Measurements from ENCODE around the gene GPRASP1. TPM values are rescaled to one million over a fixed set of nuclear protein-coding genes. Genes with fewer than 3 reads are reported as not detected.

The GPRASP1 gene
- total RNA-seq, 1 donor from 2014 or later: 2.2 TPM

DNA sequence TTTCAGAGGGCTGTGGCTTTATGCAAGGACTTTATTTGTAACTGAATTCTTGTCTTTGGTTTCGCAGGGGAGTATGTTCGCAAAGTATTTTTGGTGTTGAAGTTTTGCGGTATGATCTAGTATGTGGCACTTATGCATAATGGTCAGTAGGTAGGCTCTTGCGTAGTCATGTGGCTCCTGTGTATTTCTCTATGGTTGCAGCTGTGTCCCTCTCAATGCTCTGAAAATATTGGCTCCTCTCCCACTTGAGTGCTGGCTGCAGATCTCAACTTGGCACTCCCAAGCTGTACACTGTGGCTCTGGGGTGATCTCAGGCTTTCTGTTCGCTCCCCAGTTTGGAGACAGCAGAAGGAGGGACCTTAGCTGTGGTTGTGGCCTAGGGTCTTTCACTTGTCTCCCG, 27.2 kb upstream of the GPRASP1 start:
- H3K9me3 Mint-ChIP-seq (ENCODE audit: low read depth): peaks cover 45% of the 10 kb centered on the region
- peaks cover 7% of the 10 kb centered on the region for H3K36me3 Mint-ChIP-seq (ENCODE audit: low read depth)
- DNase-seq (ENCODE audit: low spot score): no peak
- TF ChIP-seq, protein P1, sequence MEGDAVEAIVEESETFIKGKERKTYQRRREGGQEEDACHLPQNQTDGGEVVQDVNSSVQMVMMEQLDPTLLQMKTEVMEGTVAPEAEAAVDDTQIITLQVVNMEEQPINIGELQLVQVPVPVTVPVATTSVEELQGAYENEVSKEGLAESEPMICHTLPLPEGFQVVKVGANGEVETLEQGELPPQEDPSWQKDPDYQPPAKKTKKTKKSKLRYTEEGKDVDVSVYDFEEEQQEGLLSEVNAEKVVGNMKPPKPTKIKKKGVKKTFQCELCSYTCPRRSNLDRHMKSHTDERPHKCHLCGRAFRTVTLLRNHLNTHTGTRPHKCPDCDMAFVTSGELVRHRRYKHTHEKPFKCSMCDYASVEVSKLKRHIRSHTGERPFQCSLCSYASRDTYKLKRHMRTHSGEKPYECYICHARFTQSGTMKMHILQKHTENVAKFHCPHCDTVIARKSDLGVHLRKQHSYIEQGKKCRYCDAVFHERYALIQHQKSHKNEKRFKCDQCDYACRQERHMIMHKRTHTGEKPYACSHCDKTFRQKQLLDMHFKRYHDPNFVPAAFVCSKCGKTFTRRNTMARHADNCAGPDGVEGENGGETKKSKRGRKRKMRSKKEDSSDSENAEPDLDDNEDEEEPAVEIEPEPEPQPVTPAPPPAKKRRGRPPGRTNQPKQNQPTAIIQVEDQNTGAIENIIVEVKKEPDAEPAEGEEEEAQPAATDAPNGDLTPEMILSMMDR (IDR thresholded peaks at IDR 0.05): no peak
- H3K4me3 Mint-ChIP-seq (ENCODE audit: unreplicated experiment): no peak overlapping the region
- H3K27ac Mint-ChIP-seq (ENCODE audit: unreplicated experiment): peak overlapping the region; percentile 55
- peaks cover 14% of the 10 kb centered on the region for H3K4me1 Mint-ChIP-seq (ENCODE audit: low read depth)
- no peaks in the 10 kb centered on the region for H3K27me3 Mint-ChIP-seq (ENCODE audit: low read depth)

DNA sequence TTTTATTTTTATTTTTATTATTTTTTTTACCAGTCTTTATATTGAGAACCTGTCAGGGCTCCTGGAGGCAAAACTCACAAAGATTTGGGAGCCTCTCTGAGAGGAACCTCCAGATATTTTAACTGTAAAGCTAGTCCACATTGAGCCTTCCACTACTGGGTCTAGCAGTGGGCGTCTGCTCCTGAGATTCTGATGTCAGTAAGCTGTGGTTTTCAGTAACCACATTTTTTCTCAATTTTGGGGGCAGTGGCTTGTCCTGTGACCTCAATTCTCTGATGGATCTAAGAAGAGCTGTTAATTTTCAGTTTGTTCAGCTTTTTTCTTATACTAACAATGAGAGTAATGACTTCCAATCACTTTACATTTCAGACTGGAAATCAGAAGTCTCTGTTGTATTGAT, 23.6 kb upstream of the GPRASP1 start:
- H3K9me3 Mint-ChIP-seq (ENCODE audit: low read depth): peaks cover 15% of the 10 kb centered on the region
- DNase-seq (ENCODE audit: low spot score): no peak
- H3K4me1 Mint-ChIP-seq (ENCODE audit: low read depth): peaks cover 14% of the 10 kb centered on the region
- no peaks in the 10 kb centered on the region for H3K27me3 Mint-ChIP-seq (ENCODE audit: low read depth)
- TF ChIP-seq, protein P1 (IDR thresholded peaks at IDR 0.05): no peak
- H3K36me3 Mint-ChIP-seq (ENCODE audit: low read depth): peaks cover 2% of the 10 kb centered on the region
- no peak overlapping the region for H3K27ac Mint-ChIP-seq (ENCODE audit: unreplicated experiment)
- H3K4me3 Mint-ChIP-seq (ENCODE audit: unreplicated experiment): no peak overlapping the region

DNA sequence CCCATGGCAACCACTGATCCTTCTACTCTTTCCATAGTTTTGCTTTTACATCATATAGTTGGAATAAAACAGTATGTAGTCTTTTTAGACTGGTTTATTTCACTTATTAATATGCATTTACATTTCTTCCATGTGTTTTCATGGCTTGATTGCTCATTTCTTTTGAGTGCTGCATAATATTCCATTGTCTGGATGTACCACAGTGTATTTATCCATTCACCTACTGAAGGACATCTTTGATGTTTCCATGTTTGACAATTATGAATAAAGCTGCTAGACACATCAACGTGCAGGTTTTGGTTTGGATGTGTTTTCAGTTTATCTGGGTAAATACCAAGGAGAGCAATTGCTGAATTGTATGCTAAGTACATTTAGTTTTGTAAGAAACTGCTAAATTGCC, 13.7 kb upstream of the GPRASP1 start:
- H3K4me3 Mint-ChIP-seq (ENCODE audit: unreplicated experiment): no peak overlapping the region
- H3K4me1 Mint-ChIP-seq (ENCODE audit: low read depth): no peaks in the 10 kb centered on the region
- peaks cover 32% of the 10 kb centered on the region for H3K9me3 Mint-ChIP-seq (ENCODE audit: low read depth)
- DNase-seq (ENCODE audit: low spot score): no peak
- TF ChIP-seq, protein P1 (IDR thresholded peaks at IDR 0.05): no peak
- H3K36me3 Mint-ChIP-seq (ENCODE audit: low read depth): peaks cover 1% of the 10 kb centered on the region
- no peaks in the 10 kb centered on the region for H3K27me3 Mint-ChIP-seq (ENCODE audit: low read depth)
- no peak overlapping the region for H3K27ac Mint-ChIP-seq (ENCODE audit: unreplicated experiment)

DNA sequence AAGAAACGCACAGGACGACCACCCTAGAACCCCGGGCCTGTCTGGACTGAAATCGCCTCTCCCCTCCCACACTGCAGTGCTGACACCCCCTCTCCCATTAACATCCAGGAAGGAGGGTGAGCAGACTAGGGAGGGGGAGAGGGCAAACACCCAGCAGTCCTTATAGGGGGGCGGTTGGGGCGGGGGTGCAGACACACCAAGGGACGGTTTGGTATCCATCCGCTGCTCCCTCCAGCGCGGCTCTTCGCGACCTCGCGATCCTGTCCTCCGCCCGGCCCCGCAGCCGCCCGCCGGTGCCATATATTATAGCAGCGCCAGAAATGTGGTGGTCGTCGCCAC, 411 bp upstream of the GPRASP1 start:
- H3K27ac Mint-ChIP-seq (ENCODE audit: unreplicated experiment): no peak overlapping the region
- H3K4me1 Mint-ChIP-seq (ENCODE audit: low read depth): no peaks in the 10 kb centered on the region
- H3K36me3 Mint-ChIP-seq (ENCODE audit: low read depth): peaks cover 5% of the 10 kb centered on the region
- peak overlapping the region; percentile 84 for H3K4me3 Mint-ChIP-seq (ENCODE audit: unreplicated experiment)
- H3K27me3 Mint-ChIP-seq (ENCODE audit: low read depth): no peaks in the 10 kb centered on the region
- H3K9me3 Mint-ChIP-seq (ENCODE audit: low read depth): peaks cover 28% of the 10 kb centered on the region
- TF ChIP-seq, protein P1 (IDR thresholded peaks at IDR 0.05): no peak
- no peak for DNase-seq (ENCODE audit: low spot score)

DNA sequence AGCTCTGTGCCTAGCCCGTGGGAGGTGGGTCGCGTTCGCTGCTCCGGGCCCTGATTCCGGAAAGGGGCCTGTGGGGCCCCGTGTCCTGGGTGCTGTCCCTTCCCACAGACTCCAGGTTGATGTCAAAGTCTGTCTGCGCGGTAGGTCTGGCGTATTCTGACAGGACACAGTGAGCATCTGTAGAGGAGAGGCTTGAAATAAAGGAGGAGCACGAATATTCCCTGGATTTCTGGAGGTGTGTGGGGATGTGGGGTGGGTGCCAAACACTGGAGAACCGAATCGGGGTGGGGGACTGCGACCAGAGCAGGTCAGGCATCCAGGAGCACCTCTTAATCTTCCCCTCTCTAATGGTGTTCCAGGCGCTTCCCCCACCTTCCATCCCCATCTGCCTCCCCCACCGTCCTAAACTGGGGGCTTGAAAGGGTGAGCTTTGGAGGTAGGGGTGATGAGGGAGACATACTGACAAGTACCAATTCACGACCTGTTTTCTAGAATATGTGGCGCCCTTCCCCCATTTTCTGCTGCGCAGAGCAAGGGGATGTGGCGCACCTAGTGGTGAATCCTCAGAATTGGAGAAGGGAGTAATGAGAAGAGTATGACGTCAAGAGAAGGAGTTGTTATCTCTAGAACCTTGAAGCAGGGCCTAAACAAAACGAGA, 877 bp downstream of the GPRASP1 start:
- H3K36me3 Mint-ChIP-seq (ENCODE audit: low read depth): peaks cover 5% of the 10 kb centered on the region
- peaks cover 29% of the 10 kb centered on the region for H3K9me3 Mint-ChIP-seq (ENCODE audit: low read depth)
- TF ChIP-seq, protein P1 (IDR thresholded peaks at IDR 0.05): peak; percentile 42
- H3K27me3 Mint-ChIP-seq (ENCODE audit: low read depth): no peaks in the 10 kb centered on the region
- no peaks in the 10 kb centered on the region for H3K4me1 Mint-ChIP-seq (ENCODE audit: low read depth)
- no peak overlapping the region for H3K27ac Mint-ChIP-seq (ENCODE audit: unreplicated experiment)
- H3K4me3 Mint-ChIP-seq (ENCODE audit: unreplicated experiment): peak overlapping the region; percentile 84
- DNase-seq (ENCODE audit: low spot score): no peak
